SJSA1 (cell line): ENCODE results near the gene SLC27A1. TPM values are rescaled to one million over a fixed set of nuclear protein-coding genes. Genes with fewer than 3 reads are reported as not detected.
A peak's percentile ranks its signal among the peaks of the same experiment; 100 is the strongest.
"Not testable (repeated sequence)": the region's sequence is repeated elsewhere in the genome, so short reads cannot be mapped to it uniquely, and the experiment has no call there.

ENCODE experiments used
- DNase-seq, 2 experiments: peaks; one replicate each; pipeline ENCODE4 v3.0.0-alpha.2; 2015 to 2020; ENCODE audit warnings: low spot score in 2 of 2, low read depth in 1 of 2
- H3K27ac ChIP-seq: fragments of 250-450 bp; sonication (Bioruptor Pico); 2 replicates; pipeline ENCODE4 v1.5.1; 2020; ENCODE audit warnings: mild to moderate bottlenecking, moderate library complexity
- H3K27me3 ChIP-seq: fragments of 250-450 bp; sonication (Bioruptor Pico); replicated peaks from 2 replicates; pipeline ENCODE4 v1.5.1; 2020; ENCODE audit warnings: mild to moderate bottlenecking, moderate library complexity
- H3K36me3 ChIP-seq: fragments of 250-450 bp; sonication (Bioruptor Pico); 2 replicates; pipeline ENCODE4 v1.5.1; 2020; ENCODE audit warnings: mild to moderate bottlenecking
- H3K4me1 ChIP-seq: fragments of 250-450 bp; sonication (Bioruptor Pico); replicated peaks from 2 replicates; pipeline ENCODE4 v1.6.1; 2021; ENCODE audit warnings: mild to moderate bottlenecking
- H3K4me3 ChIP-seq: fragments of 250-450 bp; sonication (Bioruptor Pico); 2 replicates; pipeline ENCODE4 v1.5.1; 2020; ENCODE audit warnings: mild to moderate bottlenecking
- H3K9me3 ChIP-seq: fragments of 250-450 bp; sonication (Bioruptor Pico); replicated peaks from 2 replicates; pipeline ENCODE4 v1.5.1; 2020; ENCODE audit warnings: mild to moderate bottlenecking
- total RNA-seq: library from RNA; depleted of rRNA; stranded (reverse); fragments of >200 nt; shearing (Covaris generic); gene quantifications from 2 replicates; pipeline ENCODE4 v1.2.3, GENCODE V29; 2014

The SLC27A1 gene
- total RNA-seq, 1 experiment from 2014 or later, result 4.8 TPM

DNA sequence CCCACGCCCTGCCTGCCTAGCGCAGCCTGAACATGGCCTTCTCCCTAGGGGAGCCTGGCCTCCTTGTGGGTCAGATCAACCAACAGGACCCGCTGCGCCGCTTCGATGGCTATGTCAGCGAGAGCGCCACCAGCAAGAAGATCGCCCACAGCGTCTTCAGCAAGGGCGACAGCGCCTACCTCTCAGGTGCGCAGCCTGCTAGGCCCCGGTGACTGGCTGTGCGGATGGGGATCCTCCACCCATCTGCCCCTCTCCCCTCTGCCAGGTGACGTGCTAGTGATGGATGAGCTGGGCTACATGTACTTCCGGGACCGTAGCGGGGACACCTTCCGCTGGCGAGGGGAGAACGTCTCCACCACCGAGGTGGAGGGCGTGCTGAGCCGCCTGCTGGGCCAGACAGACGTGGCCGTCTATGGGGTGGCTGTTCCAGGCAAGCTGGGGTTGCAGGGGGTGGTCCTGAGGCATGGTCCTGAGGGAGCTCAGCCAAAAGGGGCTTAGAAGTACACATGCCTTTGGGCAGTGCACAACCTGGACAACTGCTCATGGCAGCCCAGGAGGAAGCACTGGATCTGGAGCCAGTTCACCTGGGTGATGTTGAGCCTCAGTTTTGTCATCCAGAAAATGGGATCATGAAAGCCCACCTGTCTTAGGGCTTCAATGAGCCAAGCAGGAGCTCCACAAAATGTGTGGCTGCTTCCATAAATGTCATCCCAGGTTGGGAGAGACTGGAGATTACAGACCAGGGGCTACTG, 30.3 kb downstream of the SLC27A1 start:
- Histone ChIP-seq H3K27me3 (no peaks in the 10 kb centered on the region), H3K4me3 (no peak overlapping the region), H3K36me3 (peaks cover 17% of the 10 kb centered on the region), H3K4me1 (no peaks in the 10 kb centered on the region), H3K27ac (no peak overlapping the region), H3K9me3 (no peaks in the 10 kb centered on the region)
- no peak for DNase-seq

DNA sequence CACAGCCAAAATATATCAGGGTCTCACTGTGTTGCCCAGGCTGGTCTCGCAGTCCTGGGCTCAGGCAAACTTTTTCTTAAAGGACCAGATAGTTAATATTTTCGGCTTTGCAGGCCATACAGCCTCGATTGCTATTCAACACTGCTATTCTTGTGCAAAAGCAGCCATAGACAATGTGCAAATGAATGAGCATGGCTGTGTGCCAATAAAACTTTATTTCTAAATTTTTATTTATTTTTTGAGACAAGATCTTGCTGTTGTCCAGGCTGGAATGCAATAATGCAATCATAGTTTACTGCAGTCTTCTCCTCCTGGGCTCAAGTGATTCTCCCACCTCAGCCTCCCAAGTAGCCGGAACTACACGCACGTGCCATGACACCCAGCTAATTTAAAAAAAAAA, 32.9 kb downstream of the SLC27A1 start:
- Histone ChIP-seq H3K27ac (no peak overlapping the region), H3K27me3 (no peaks in the 10 kb centered on the region), H3K4me3 (no peak overlapping the region), H3K4me1 (peaks cover 7% of the 10 kb centered on the region), H3K36me3 (peaks cover 17% of the 10 kb centered on the region), H3K9me3 (no peaks in the 10 kb centered on the region)
- DNase-seq, result no peak

DNA sequence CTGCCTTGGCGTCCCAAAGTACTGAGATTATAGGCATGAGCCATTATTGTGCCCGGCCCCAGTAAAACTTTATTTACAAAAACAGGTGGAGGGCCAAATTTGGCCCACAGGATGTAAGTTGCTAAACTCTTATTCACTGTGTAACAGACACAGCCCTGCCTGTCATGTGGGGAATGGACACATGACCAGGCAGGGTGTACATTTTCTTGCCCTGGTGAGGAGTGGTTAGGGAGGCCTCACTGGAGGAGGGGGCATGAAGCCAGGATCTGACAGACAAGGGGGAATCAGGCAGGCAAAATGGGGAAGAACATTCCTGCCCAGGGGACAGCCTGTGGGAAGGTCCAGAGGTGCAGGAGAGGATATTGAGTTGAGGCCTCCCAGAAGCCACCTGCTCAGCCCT, 33.7 kb downstream of the SLC27A1 start:
- Histone ChIP-seq H3K27ac (no peak overlapping the region), H3K9me3 (no peaks in the 10 kb centered on the region), H3K4me3 (no peak overlapping the region), H3K36me3 (peaks cover 20% of the 10 kb centered on the region), H3K4me1 (peaks cover 12% of the 10 kb centered on the region), H3K27me3 (no peaks in the 10 kb centered on the region)
- no peak for DNase-seq

DNA sequence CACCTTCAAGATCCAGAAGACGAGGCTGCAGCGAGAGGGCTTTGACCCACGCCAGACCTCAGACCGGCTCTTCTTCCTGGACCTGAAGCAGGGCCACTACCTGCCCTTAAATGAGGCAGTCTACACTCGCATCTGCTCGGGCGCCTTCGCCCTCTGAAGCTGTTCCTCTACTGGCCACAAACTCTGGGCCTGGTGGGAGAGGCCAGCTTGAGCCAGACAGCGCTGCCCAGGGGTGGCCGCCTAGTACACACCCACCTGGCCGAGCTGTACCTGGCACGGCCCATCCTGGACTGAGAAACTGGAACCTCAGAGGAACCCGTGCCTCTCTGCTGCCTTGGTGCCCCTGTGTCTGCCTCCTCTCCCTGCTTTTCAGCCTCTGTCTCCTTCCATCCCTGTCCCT, 34.1 kb downstream of the SLC27A1 start:
- peaks cover 12% of the 10 kb centered on the region for H3K4me1 ChIP-seq
- H3K9me3 ChIP-seq, result no peaks in the 10 kb centered on the region
- peaks cover 20% of the 10 kb centered on the region for H3K36me3 ChIP-seq
- no peaks in the 10 kb centered on the region for H3K27me3 ChIP-seq
- no peak overlapping the region for H3K27ac ChIP-seq
- no peak overlapping the region for H3K4me3 ChIP-seq
- DNase-seq, result no peak

DNA sequence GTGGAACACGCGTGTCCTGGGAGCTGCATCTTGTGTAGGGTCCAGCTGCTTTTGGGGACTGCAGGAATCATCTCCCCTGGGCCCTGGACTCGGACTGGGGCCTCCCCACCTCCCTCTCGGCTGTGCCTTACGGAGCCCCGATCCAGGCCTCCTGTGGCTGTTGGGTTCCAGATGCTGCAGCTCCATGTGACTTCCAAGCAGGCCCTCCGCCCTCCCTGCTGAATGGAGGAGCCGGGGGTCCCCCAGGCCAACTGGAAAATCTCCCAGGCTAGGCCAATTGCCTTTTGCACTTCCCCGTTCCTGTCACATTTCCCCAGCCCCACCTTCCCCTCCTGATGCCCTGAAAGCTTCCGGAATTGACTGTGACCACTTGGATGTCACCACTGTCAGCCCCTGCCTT, 34.9 kb downstream of the SLC27A1 start:
- Histone ChIP-seq H3K9me3 (no peaks in the 10 kb centered on the region), H3K4me3 (no peak overlapping the region), H3K36me3 (peaks cover 25% of the 10 kb centered on the region), H3K27ac (no peak overlapping the region), H3K27me3 (no peaks in the 10 kb centered on the region), H3K4me1 (peaks cover 17% of the 10 kb centered on the region)
- DNase-seq, result no peak

DNA sequence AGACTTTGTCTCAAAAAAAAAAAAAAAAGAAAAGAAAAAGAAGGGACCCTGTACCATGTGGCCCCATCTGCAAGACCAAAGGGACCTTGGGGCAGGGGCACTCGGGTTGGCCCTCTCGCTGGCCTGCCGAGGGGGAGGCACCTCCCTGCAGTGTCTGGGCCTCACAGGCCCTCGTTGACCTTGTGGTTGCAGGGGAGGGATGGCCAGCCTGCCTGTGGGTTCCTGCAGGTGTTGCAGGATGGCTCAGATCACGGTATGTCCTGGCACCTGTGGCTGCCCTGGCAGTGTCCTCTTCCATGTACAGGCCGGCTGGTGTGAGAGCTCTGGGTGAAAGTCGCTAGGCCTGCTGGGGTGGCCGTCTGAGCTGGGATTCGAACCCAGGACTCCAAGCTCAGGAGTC, 36.4 kb downstream of the SLC27A1 start:
- Histone ChIP-seq H3K9me3 (no peaks in the 10 kb centered on the region), H3K36me3 (peaks cover 20% of the 10 kb centered on the region), H3K4me1 (peaks cover 21% of the 10 kb centered on the region), H3K4me3 (no peak overlapping the region), H3K27ac (no peak overlapping the region), H3K27me3 (no peaks in the 10 kb centered on the region)
- DNase-seq, result no peak

DNA sequence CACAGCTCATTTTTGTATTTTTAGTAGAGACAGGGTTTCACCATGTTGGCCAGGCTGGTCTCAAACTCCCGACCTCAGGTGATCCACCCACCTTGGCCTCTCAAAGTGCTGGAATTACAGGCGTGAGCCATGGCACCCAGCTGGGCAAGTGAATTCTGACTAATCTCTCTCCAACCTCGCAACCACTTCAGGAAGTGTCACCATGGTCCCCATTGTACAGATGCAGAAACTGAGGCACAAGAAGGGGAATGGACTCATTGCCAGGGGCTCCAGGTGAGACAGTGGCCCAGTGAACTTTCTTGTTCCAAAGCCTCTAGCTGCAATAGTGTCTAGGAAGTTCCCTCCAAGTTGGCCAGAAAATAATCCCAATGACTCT, 38.2 kb downstream of the SLC27A1 start:
- Histone ChIP-seq H3K4me1 (peaks cover 28% of the 10 kb centered on the region), H3K36me3 (peaks cover 22% of the 10 kb centered on the region), H3K27ac (peak overlapping the region; percentile 75)
- DNase-seq, H3K27me3 ChIP-seq, H3K9me3 ChIP-seq, H3K4me3 ChIP-seq: not testable (repeated sequence)

DNA sequence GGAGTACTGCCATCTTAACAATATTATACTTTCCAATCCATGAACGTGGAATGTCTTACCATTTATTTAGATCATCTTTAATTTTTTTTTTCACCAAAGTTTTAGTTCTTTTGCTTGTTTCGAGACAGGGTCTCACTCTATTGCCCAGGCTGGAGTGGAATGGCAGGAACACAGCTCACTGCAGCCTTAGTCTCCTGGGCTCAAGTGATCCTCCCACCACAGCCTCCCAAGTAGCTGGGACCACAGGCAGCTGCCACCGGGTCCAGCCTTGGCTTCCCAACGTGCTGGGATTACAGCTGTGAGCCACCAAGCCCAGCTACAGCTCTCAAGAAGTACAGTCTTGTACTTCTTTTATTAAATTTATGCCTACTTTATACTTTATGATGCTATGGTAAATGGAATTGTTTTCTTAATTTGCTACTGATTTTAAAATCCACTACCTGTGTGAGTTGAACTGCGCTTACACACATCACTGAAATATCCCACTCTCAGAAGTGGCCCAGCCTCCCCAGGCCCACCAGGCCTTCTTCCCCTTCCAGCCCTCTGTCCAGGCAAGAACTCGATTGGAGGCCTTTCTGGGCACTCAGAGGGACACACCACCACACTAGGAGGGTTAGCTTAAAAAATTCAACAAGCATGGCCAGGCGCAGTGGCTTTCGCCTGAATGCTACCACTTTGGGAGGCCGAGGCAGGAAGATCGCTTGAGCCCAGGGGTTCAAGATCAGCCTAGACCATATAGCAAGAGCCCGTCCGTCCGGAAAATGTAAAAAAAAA, 40.1 kb downstream of the SLC27A1 start:
- Histone ChIP-seq H3K4me1 (peaks cover 28% of the 10 kb centered on the region), H3K27ac (peak overlapping the region; percentile 91), H3K36me3 (peaks cover 19% of the 10 kb centered on the region), H3K4me3 (peak overlapping the region; percentile 98), H3K27me3 (no peaks in the 10 kb centered on the region), H3K9me3 (no peaks in the 10 kb centered on the region)
- DNase-seq, result peak in 1 of 2 experiments; percentile 20

DNA sequence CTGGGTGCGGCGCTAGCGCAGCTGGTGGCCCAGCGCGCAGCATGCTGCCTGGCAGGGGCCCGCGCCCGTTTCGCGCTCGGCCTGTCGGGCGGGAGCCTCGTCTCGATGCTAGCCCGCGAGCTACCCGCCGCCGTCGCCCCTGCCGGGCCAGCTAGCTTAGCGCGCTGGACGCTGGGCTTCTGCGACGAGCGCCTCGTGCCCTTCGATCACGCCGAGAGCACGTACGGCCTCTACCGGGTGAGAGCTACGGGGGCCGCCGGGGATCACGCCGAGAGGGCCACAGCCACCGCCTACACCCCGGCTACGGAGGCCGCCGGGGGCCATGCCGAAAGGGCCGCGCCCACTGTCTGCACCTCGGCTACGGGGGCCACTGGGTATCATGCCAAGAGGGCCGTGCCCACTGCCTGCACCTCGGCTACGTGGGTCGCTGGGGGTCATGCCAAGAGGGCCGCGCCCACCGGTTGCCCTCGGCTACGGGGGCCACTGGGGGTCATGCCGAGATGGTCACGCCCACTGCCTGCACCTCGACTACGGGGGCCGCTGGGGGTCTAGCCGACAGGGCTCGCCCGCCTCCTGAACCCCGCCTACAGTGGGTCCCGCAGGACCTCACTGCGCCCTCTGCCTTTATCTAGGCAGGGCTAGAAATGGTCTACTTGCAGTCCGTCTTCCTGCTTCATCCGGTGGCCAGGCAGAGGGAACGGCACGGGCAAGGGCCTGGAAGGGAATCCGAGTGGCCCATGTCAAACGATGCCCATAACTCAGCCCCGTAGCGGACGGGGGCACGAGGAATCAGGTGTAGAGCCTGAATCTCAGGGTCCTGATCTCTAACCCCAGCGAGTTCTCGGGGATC, 41.6 kb downstream of the SLC27A1 start:
- Histone ChIP-seq H3K4me3 (peak overlapping the region; percentile 98), H3K9me3 (peaks cover 5% of the 10 kb centered on the region; the same call in 1 of the 2 replicates), H3K27ac (peak overlapping the region; percentile 91), H3K27me3 (no peaks in the 10 kb centered on the region), H3K4me1 (peaks cover 28% of the 10 kb centered on the region), H3K36me3 (peaks cover 31% of the 10 kb centered on the region)
- DNase-seq, result peak; percentile 89 to 91

DNA sequence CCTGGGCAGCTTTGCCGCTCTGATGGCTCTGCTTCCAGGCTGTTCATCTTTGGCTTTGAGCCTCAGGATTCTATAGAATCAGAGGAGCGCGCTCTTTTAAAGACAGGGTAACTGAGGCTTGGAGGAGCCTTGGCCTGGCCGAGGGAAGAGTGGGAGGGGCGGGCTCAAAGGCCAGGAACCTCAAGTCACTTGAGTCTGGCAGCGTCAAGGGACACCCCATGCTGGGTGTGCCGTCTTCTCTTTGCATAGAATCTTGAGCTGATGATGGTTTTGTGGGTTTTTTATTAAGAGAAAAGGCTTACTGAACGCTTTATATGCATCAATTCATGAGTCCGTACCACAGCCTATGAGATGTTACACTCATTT, 42.2 kb downstream of the SLC27A1 start:
- no peak for DNase-seq

DNA sequence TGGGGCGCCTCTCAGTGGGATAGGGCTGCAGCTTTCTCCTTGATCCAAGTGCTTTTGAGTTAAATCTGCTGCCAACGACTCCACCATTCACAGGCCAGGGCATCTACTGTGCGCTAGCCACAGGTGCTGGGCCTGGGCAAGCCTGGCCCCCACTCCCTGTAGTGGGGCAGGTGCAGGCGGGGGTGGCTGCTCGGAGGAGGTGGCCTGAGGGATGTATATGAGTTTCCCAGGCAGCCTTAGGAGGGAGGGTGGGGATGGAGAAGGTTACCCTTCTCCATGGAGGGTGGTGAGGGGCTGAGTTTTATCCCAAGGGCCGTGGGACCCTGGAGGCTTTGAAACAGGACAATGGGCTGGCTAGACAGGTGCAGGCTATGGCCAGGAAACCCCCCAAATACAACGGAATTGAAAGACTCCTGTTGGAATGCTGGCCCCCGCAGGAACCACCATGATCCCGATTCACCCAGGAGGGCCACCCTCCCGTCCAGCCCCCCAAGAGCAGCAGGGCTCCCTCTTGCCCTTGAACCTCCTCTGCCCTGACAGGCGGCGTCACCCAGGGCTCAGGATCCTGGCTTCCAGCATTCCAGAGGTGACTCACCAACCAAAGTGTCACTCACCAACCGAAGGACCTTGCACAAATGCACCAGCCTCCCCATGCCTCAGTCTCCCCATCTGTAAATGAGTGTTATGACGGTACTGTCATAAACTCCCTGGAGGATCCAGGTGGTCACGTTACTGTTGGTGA, 45.3 kb downstream of the SLC27A1 start:
- H3K36me3 ChIP-seq, result peaks cover 46% of the 10 kb centered on the region
- H3K4me1 ChIP-seq, result peaks cover 8% of the 10 kb centered on the region
- H3K27ac ChIP-seq, result no peak overlapping the region
- H3K27me3 ChIP-seq, result no peaks in the 10 kb centered on the region
- peaks cover 17% of the 10 kb centered on the region for H3K9me3 ChIP-seq
- DNase-seq, result no peak
- H3K4me3 ChIP-seq, result no peak overlapping the region

More for the DNA sequence above, 42.2 kb downstream of the SLC27A1 start:
- Histone ChIP-seq H3K4me3 (peak overlapping the region; percentile 98), H3K27me3 (no peaks in the 10 kb centered on the region), H3K36me3 (peaks cover 37% of the 10 kb centered on the region), H3K9me3 (peaks cover 11% of the 10 kb centered on the region), H3K4me1 (peaks cover 26% of the 10 kb centered on the region), H3K27ac (no peak overlapping the region)

DNA sequence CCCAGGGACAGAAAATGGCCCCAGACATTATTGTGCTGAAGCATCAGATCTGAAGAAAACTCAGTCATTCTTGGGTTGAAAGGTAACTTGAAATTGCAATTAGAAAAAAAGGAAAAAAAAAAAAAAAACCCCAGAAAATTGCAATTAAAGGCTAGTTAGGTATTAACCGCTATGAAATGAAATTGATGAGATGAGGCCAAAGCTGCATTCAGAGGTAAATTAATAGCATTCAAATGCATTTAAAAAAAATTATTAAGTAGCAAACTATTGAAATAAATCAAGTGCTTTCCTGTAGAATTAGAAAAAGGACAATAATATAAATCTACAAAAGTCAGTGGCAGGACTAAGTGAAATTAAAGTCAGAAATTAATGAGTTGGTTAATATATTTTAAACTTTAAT, 47.6 kb downstream of the SLC27A1 start:
- H3K4me3 ChIP-seq, result no peak overlapping the region
- no peak for DNase-seq
- no peaks in the 10 kb centered on the region for H3K4me1 ChIP-seq
- no peak overlapping the region for H3K27ac ChIP-seq
- H3K9me3 ChIP-seq, result peaks cover 17% of the 10 kb centered on the region
- H3K36me3 ChIP-seq, result peaks cover 43% of the 10 kb centered on the region
- no peaks in the 10 kb centered on the region for H3K27me3 ChIP-seq

DNA sequence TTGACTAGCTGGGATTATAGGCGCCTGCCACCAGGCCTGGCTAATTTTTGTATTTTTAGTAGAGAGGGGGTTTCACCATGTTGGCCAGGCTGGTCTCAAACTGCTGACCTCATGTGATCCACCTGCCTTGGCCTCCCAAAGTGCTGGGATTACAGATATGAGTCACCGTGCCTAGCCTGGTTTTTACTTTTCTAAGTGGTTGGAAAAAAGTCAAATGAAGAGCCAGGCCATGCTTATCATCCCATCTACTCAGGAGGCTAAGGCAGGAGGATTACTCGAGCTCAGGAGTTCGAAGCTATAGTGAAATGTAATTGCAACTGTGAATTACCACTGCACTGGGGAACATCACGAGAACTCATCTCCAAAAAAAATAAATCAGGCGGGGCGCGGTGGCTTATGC, 48.3 kb downstream of the SLC27A1 start:
- H3K4me1 ChIP-seq, H3K27me3 ChIP-seq, H3K27ac ChIP-seq, DNase-seq, H3K4me3 ChIP-seq: not testable (repeated sequence)
- H3K36me3 ChIP-seq, result peaks cover 43% of the 10 kb centered on the region
- peaks cover 17% of the 10 kb centered on the region for H3K9me3 ChIP-seq
